WERI-Rb-1 (cell line): ENCODE measurements around the gene SLIT3.

Experiments
- DNase-seq: peaks from one replicate; pipeline ENCODE4 v3.0.0-alpha.2; 2020
- H3K27ac ChIP-seq: fragments of 250-450 bp; sonication (Bioruptor Pico); 2 replicates; pipeline ENCODE4 v1.5.1; 2020; ENCODE audit warnings: mild to moderate bottlenecking, moderate library complexity
- H3K27me3 ChIP-seq: fragments of 250-450 bp; sonication (Bioruptor Pico); 2 replicates; pipeline ENCODE4 v1.5.1; 2021; ENCODE audit warnings: mild to moderate bottlenecking, low read depth, moderate library complexity; ENCODE audit not compliant: insufficient read depth, severe bottlenecking
- H3K36me3 ChIP-seq: fragments of 250-450 bp; sonication (Bioruptor Pico); 2 replicates; pipeline ENCODE4 v1.5.1; 2020; ENCODE audit warnings: mild to moderate bottlenecking, moderate library complexity
- H3K4me3 ChIP-seq: 2 replicates; pipeline ENCODE4 v1.5.1; 2011; ENCODE audit warnings: low read depth, mild to moderate bottlenecking, control low read depth, low read length
- H3K9me3 ChIP-seq: fragments of 250-450 bp; sonication (Bioruptor Pico); 2 replicates; pipeline ENCODE4 v1.5.1; 2021; ENCODE audit warnings: mild to moderate bottlenecking, moderate library complexity; ENCODE audit not compliant: severe bottlenecking
- TF ChIP-seq, protein P1 (sequence below): IDR thresholded peaks from 2 replicates; pipeline ENCODE4 v1.5.1; 2011; ENCODE audit warnings: low read depth, mild to moderate bottlenecking, control low read depth, inconsistent platforms, low read length

SLIT3 gene

GRCh38 chr5:169341556-169341955, 40.6 kb upstream of the SLIT3 start:
- Histone ChIP-seq H3K4me3 (no peak overlapping the region), H3K27me3 (peaks cover 63% of the 10 kb centered on the region), H3K27ac (no peak overlapping the region), H3K9me3 (no peaks in the 10 kb centered on the region), H3K36me3 (no peaks in the 10 kb centered on the region)
- TF ChIP-seq, protein P1, sequence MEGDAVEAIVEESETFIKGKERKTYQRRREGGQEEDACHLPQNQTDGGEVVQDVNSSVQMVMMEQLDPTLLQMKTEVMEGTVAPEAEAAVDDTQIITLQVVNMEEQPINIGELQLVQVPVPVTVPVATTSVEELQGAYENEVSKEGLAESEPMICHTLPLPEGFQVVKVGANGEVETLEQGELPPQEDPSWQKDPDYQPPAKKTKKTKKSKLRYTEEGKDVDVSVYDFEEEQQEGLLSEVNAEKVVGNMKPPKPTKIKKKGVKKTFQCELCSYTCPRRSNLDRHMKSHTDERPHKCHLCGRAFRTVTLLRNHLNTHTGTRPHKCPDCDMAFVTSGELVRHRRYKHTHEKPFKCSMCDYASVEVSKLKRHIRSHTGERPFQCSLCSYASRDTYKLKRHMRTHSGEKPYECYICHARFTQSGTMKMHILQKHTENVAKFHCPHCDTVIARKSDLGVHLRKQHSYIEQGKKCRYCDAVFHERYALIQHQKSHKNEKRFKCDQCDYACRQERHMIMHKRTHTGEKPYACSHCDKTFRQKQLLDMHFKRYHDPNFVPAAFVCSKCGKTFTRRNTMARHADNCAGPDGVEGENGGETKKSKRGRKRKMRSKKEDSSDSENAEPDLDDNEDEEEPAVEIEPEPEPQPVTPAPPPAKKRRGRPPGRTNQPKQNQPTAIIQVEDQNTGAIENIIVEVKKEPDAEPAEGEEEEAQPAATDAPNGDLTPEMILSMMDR: no peak
- DNase-seq: no peak

GRCh38 chr5:169339869-169340268, 38.9 kb upstream of the SLIT3 start:
- Histone ChIP-seq H3K9me3 (no peaks in the 10 kb centered on the region), H3K27me3 (peaks cover 63% of the 10 kb centered on the region), H3K27ac (no peak overlapping the region), H3K4me3 (no peak overlapping the region), H3K36me3 (no peaks in the 10 kb centered on the region)
- TF ChIP-seq, protein P1: no peak
- DNase-seq: no peak

DNA sequence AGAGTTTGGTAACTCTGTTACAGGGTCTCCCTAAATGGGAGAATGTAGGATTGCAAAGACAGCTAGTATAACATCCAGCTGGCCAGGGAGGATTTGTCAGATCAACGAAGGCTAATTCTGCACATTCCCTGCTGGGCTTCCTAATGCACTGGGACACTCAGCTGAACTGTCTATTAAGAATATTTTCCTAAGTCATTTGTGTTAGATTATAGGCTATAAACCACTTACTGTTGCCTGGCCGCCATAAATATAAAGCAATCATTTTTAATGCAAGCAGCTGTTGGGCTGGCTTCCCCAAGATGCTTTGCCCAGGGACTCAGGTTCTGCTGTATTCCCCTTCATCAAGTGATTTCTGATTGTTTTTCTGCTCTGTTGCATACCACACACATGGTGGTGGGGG, 35.3 kb upstream of the SLIT3 start:
- TF ChIP-seq, protein P1: no peak
- Histone ChIP-seq H3K4me3 (no peak overlapping the region), H3K36me3 (no peaks in the 10 kb centered on the region), H3K27ac (no peak overlapping the region), H3K27me3 (peaks cover 73% of the 10 kb centered on the region), H3K9me3 (no peaks in the 10 kb centered on the region)
- DNase-seq: no peak

DNA sequence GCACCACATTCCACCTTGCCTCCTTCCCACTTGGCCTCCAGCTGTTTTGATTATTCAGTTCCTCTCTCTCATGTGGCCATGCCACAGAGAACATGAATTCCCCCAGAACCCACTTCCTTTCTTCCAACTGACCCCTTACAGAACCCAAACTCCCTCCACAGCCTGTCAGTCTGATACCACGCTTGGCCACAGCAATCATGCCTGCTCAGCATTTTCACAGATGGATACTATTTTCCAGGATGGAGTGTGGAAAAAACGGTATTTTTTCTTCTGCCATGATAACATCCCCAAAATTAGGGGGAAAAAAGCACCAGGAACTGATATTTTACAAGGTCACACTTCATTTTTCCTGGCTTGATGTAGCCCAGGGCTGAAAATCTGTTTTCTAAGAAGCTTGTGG, 34.9 kb upstream of the SLIT3 start:
- no peak overlapping the region for H3K4me3 ChIP-seq
- H3K27ac ChIP-seq: no peak overlapping the region
- H3K9me3 ChIP-seq: no peaks in the 10 kb centered on the region
- no peak for DNase-seq
- no peaks in the 10 kb centered on the region for H3K36me3 ChIP-seq
- TF ChIP-seq, protein P1: no peak
- H3K27me3 ChIP-seq: peaks cover 77% of the 10 kb centered on the region

GRCh38 chr5:169333518-169333917, 32.6 kb upstream of the SLIT3 start:
- Histone ChIP-seq H3K27ac (no peak overlapping the region), H3K36me3 (no peaks in the 10 kb centered on the region), H3K4me3 (no peak overlapping the region), H3K27me3 (peaks cover 75% of the 10 kb centered on the region), H3K9me3 (no peaks in the 10 kb centered on the region)
- no peak for DNase-seq
- TF ChIP-seq, protein P1: no peak

DNA sequence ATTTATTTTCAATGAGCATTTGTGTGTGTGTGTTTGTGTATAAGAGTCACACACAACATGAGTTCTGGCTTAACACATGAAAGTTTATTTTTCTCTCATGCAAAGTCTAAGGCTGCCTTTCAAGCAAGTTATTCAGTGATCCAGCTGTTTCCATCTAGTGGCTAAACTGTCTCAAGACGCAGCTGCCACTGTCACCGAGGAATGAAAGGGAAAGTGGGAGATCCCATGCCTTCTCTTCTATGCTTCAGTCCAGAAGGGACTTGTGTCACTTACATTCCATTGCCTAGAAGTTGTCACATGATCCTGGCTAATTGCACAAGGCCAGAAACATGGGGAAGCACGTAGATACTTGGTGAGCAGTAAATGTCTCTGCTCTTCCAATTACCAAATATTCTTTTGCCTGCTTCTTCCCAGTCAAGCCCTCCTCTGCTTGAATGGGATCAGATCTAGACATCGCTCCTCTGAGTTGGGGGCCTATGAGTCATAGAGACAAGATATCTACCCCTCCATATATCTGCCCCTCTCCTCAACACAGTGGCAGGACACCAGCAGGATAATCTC, 30.4 kb upstream of the SLIT3 start:
- no peak overlapping the region for H3K4me3 ChIP-seq
- no peaks in the 10 kb centered on the region for H3K9me3 ChIP-seq
- no peak for DNase-seq
- TF ChIP-seq, protein P1: no peak
- H3K27me3 ChIP-seq: peaks cover 77% of the 10 kb centered on the region
- H3K36me3 ChIP-seq: no peaks in the 10 kb centered on the region
- H3K27ac ChIP-seq: no peak overlapping the region
